GM18526 (cell line): ENCODE results near the gene C6.

Source experiments
- POLR2A ChIP-seq: IDR thresholded peaks from 3 replicates; pipeline ENCODE4 v1.6.1; 2011; ENCODE audit not compliant: insufficient read length; ENCODE audit errors: extremely low read depth

C6 gene

DNA sequence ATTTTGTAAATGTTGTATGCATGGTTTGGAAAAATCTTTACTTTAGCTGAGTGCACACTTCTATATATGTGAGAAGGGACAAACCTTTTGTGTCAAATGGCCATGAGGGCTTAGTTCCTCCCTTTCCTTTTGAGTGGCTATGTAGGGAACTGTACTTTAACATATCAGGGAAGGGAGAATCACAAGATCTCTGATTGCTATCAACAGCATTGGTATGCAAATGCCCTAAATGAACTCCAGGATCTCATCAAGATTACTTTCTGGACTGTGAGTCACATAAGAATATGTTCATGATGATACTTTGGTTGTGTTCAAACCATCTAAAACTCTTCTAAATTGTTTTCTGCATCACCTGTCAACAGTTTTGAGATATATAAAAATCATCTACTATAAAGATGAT, 111.0 kb downstream of the C6 start:
- TF ChIP-seq POLR2A, result no peak

GRCh38 chr5:41097642-41098041, 115.7 kb downstream of the C6 start:
- TF ChIP-seq POLR2A, result no peak

GRCh38 chr5:41095324-41096101, 117.8 kb downstream of the C6 start:
- no peak for TF ChIP-seq POLR2A

- TF ChIP-seq POLR2A, result no peak
Observed at GRCh38 chr5:41094871-41095270, 118.5 kb downstream of the C6 start.

DNA sequence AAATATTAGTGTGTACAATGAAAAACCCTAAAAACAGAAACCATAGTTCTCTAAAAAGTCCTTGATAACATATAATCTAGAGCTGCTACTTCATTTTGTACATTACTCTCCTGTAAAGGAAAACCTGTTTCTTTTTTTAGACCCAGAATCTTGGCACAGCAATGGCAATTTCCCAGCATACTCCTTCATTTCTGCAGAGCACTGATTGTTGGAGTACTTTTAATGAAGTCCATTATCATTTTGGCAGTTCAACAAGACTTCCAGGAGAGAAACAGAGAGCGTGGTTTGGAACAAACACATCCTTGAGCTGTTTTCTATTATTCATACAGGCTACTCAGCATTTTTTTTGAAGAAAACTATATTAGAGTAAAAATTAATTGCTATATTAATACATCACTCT, 119.5 kb downstream of the C6 start:
- TF ChIP-seq POLR2A, result no peak
